SK-N-SH (cell line): ENCODE results near the gene TLE1. TPM values are rescaled to one million over a fixed set of nuclear protein-coding genes. Genes with fewer than 3 reads are reported as not detected.

ENCODE experiments used
- CTCF ChIA-PET: fragments of 300-600, 350-600 bp; formaldehyde crosslinking; extraction: SDS; loops from one replicate; lab custom pipeline; 2021; lab: Yijun Ruan, JAX
- POLR2A ChIA-PET: fragments of 350-600 bp; sonication (Branson Sonifier 250); formaldehyde crosslinking; extraction: SDS; loops from one replicate; lab custom pipeline; 2020; ENCODE audit warnings: antibody characterized with exemption, inconsistent platforms; lab: Yijun Ruan, JAX
- DNase-seq: peaks from one replicate; pipeline ENCODE4 v3.0.0; 2012
- H2AFZ ChIP-seq: fragments of 200-600 bp; sonication (generic); 2 replicates; pipeline ENCODE4 v1.8.1; 2016; ENCODE audit warnings: antibody characterized with exemption, mild to moderate bottlenecking, low read depth
- H3F3A ChIP-seq: fragments of 200-600 bp; sonication (generic); replicated peaks from 2 replicates; pipeline ENCODE3; 2016; ENCODE audit warnings: antibody characterized with exemption, mild to moderate bottlenecking; ENCODE audit not compliant: insufficient read depth
- H3K27ac ChIP-seq, 2 experiments: fragments of 200-500 bp in 1 of 2; fragments of 200-600 bp in 1 of 2; sonication (Bioruptor generic) in 1 of 2; sonication (generic), shearing (Covaris generic) in 1 of 2; 2 replicates each; pipeline versions ENCODE4 v1.5.1 to v1.6.1; 2014 to 2016; ENCODE audit warnings: low read depth in 2 of 2, inconsistent platforms in 1 of 2, low read length in 1 of 2, mild to moderate bottlenecking in 1 of 2, mixed read lengths in 1 of 2
- H3K27me3 ChIP-seq: fragments of 200-600 bp; sonication (generic), shearing (Covaris generic); 2 replicates; pipeline ENCODE4 v1.6.1; 2016; ENCODE audit warnings: mixed run types; ENCODE audit not compliant: insufficient read depth
- H3K36me3 ChIP-seq, 2 experiments: fragments of 200-500 bp in 1 of 2; fragments of 200-600 bp in 1 of 2; sonication (Bioruptor generic) in 1 of 2; sonication (generic) in 1 of 2; replicated peaks in 1 of 2; 2 replicates each; pipeline versions ENCODE3 to v1.5.1; 2014 to 2016; ENCODE audit warnings: low read length in 1 of 2, mild to moderate bottlenecking in 1 of 2; ENCODE audit not compliant: insufficient read depth in 2 of 2, control insufficient read depth in 1 of 2
- H3K4me1 ChIP-seq, 2 experiments: fragments of 200-500 bp in 1 of 2; fragments of 200-600 bp in 1 of 2; sonication (Bioruptor generic) in 1 of 2; sonication (generic), shearing (Covaris generic) in 1 of 2; 2 replicates each; pipeline versions ENCODE4 v1.5.1 to v1.6.1; 2014 to 2016; ENCODE audit warnings: low read depth in 1 of 2, low read length in 1 of 2, mixed run types in 1 of 2; ENCODE audit not compliant: insufficient read depth in 2 of 2, control insufficient read depth in 1 of 2
- H3K4me2 ChIP-seq: fragments of 200-600 bp; sonication (generic), shearing (Covaris generic); 2 replicates; pipeline ENCODE4 v1.6.1; 2017; ENCODE audit warnings: mixed run types
- H3K4me3 ChIP-seq, 2 experiments: fragments of 200-500 bp in 1 of 2; fragments of 200-600 bp in 1 of 2; sonication (Bioruptor generic) in 1 of 2; sonication (generic), shearing (Covaris generic) in 1 of 2; 2 replicates each; pipeline versions ENCODE4 v1.5.1 to v1.8.1; 2014 to 2016; ENCODE audit warnings: low read depth in 2 of 2, inconsistent platforms in 1 of 2, low read length in 1 of 2, mild to moderate bottlenecking in 1 of 2, mixed read lengths in 1 of 2, moderate library complexity in 1 of 2
- H3K79me2 ChIP-seq: fragments of 200-600 bp; sonication (generic); 2 replicates; pipeline ENCODE4 v1.8.1; 2017; ENCODE audit warnings: mild to moderate bottlenecking; ENCODE audit not compliant: insufficient read depth
- H3K9ac ChIP-seq: fragments of 200-600 bp; sonication (generic); 2 replicates; pipeline ENCODE4 v1.6.1; 2017; ENCODE audit warnings: mixed run types
- H3K9me2 ChIP-seq: fragments of 200-600 bp; sonication (generic); 2 replicates; pipeline ENCODE4 v1.6.1; 2017; ENCODE audit warnings: mixed run types
- H3K9me3 ChIP-seq: fragments of 200-600 bp; sonication (generic); 2 replicates; pipeline ENCODE4 v1.6.1; 2017; ENCODE audit warnings: mixed run types, mild to moderate bottlenecking, moderate library complexity
- H4K20me1 ChIP-seq: fragments of 200-600 bp; sonication (generic); 2 replicates; pipeline ENCODE4 v1.6.1; 2017; ENCODE audit warnings: mild to moderate bottlenecking, mixed run types; ENCODE audit not compliant: insufficient read depth
- CHD2 ChIP-seq: fragments of 150-350 bp; IDR thresholded peaks from 2 replicates; pipeline ENCODE4 v1.6.1; 2018; ENCODE audit warnings: low read length; ENCODE audit not compliant: partially characterized antibody
- ELF1 ChIP-seq: IDR thresholded peaks from 2 replicates; pipeline ENCODE4 v1.4.0; 2012
- EP300 ChIP-seq, 2 experiments: IDR thresholded peaks; 2 replicates each; pipeline versions ENCODE4 v1.4.0 to v1.6.1; 2012; ENCODE audit warnings: borderline replicate concordance in 1 of 2, low read depth in 1 of 2, low read length in 1 of 2
- EZH2phosphoT487 ChIP-seq: fragments of 200-600 bp; sonication (generic); IDR thresholded peaks from 2 replicates; pipeline ENCODE4 v1.6.1; 2017; ENCODE audit warnings: low read depth, mixed run types, mild to moderate bottlenecking, antibody characterized with exemption, moderate library complexity, borderline replicate concordance
- FOSL2 ChIP-seq: IDR thresholded peaks from 2 replicates; pipeline ENCODE4 v1.4.0; 2012; ENCODE audit warnings: low read depth, mild to moderate bottlenecking, moderate library complexity, borderline replicate concordance
- FOXM1 ChIP-seq: IDR thresholded peaks from 2 replicates; pipeline ENCODE4 v1.4.0; 2012; ENCODE audit warnings: low read depth, mild to moderate bottlenecking
- GABPA ChIP-seq: IDR thresholded peaks from 2 replicates; pipeline ENCODE4 v1.4.0; 2012; ENCODE audit warnings: low read depth, mild to moderate bottlenecking
- GATA2 ChIP-seq: sonication (generic); formaldehyde crosslinking; IDR thresholded peaks from 2 replicates; pipeline ENCODE4 v1.5.0; 2020; ENCODE audit warnings: mild to moderate bottlenecking, missing genetic modification reagents
- JUND ChIP-seq: IDR thresholded peaks from 2 replicates; pipeline ENCODE4 v1.4.0; 2012
- MAX ChIP-seq: IDR thresholded peaks from 2 replicates; pipeline ENCODE4 v1.4.0; 2012; ENCODE audit warnings: low read depth
- MEF2A ChIP-seq: IDR thresholded peaks from 2 replicates; pipeline ENCODE4 v1.4.0; 2012; ENCODE audit warnings: low read depth, borderline replicate concordance
- MXI1 ChIP-seq: IDR thresholded peaks from 2 replicates; pipeline ENCODE4 v1.6.1; 2012; ENCODE audit warnings: mild to moderate bottlenecking, low read depth, low read length, improper control_type of control experiment
- NFIC ChIP-seq: IDR thresholded peaks from 2 replicates; pipeline ENCODE4 v1.4.0; 2012; ENCODE audit warnings: borderline replicate concordance
- NRF1 ChIP-seq: IDR thresholded peaks from 2 replicates; pipeline ENCODE4 v1.6.1; 2012; ENCODE audit warnings: low read depth, mild to moderate bottlenecking, low read length
- PBX3 ChIP-seq: IDR thresholded peaks from 2 replicates; pipeline ENCODE4; 2012
- POLR2AphosphoS5 ChIP-seq: IDR thresholded peaks from 2 replicates; pipeline ENCODE4 v1.6.1; 2012; ENCODE audit warnings: low read depth, low read length
- RAD21 ChIP-seq: IDR thresholded peaks from 2 replicates; pipeline ENCODE4 v1.6.1; 2012; ENCODE audit warnings: mild to moderate bottlenecking, low read length
- REST ChIP-seq: IDR thresholded peaks from 2 replicates; pipeline ENCODE4 v1.6.1; 2012; ENCODE audit warnings: mild to moderate bottlenecking, low read depth, low read length, moderate library complexity
- RFX5 ChIP-seq: IDR thresholded peaks from 2 replicates; pipeline ENCODE4 v1.6.1; 2012; ENCODE audit warnings: mild to moderate bottlenecking, improper control_type of control experiment, low read length
- TAF1 ChIP-seq: IDR thresholded peaks from 2 replicates; pipeline ENCODE4 v1.6.1; 2012; ENCODE audit warnings: low read depth, mild to moderate bottlenecking, low read length, moderate library complexity, borderline replicate concordance
- TCF12 ChIP-seq: IDR thresholded peaks from 2 replicates; pipeline ENCODE4 v1.4.0; 2012
- TEAD4 ChIP-seq: IDR thresholded peaks from 2 replicates; pipeline ENCODE4 v1.4.0; 2012; ENCODE audit warnings: mild to moderate bottlenecking, borderline replicate concordance; ENCODE audit not compliant: insufficient read depth
- YY1 ChIP-seq: IDR thresholded peaks from 2 replicates; pipeline ENCODE4 v1.4.0; 2012; ENCODE audit warnings: low read depth, mild to moderate bottlenecking
- WGBS: methylation state at CpG from one replicate; pipeline ENCODE4 v1.1.6; 2017; ENCODE audit warnings: low lambda C conversion rate; 5-methylcytosine and 5-hydroxymethylcytosine counted together
- polyA plus RNA-seq, 3 experiments: library from polyadenylated mRNA; depleted of rRNA; stranded (reverse); fragments of >200 nt; gene quantifications; 2 replicates each; pipeline ENCODE4 v1.2.3, GENCODE V29; 2012
- TF ChIP-seq, protein P1 (sequence below): fragments of 200-600 bp; sonication (generic); IDR thresholded peaks from 2 replicates; pipeline ENCODE4 v1.6.1; 2017; ENCODE audit warnings: antibody characterized with exemption, mild to moderate bottlenecking, moderate library complexity
- TF ChIP-seq, protein P2 (sequence below): fragments of 150-350 bp; IDR thresholded peaks from 2 replicates; pipeline ENCODE4 v1.6.1; 2016; ENCODE audit warnings: mild to moderate bottlenecking, low read depth, low read length
- TF ChIP-seq, protein P3 (sequence below): IDR thresholded peaks from 2 replicates; pipeline ENCODE4 v1.4.0; 2012; ENCODE audit warnings: low read depth, borderline replicate concordance

Gene TLE1
- polyA plus RNA-seq, 1 of the 3 experiments (the other 2 are of a cell fraction): 33.0 TPM

DNA sequence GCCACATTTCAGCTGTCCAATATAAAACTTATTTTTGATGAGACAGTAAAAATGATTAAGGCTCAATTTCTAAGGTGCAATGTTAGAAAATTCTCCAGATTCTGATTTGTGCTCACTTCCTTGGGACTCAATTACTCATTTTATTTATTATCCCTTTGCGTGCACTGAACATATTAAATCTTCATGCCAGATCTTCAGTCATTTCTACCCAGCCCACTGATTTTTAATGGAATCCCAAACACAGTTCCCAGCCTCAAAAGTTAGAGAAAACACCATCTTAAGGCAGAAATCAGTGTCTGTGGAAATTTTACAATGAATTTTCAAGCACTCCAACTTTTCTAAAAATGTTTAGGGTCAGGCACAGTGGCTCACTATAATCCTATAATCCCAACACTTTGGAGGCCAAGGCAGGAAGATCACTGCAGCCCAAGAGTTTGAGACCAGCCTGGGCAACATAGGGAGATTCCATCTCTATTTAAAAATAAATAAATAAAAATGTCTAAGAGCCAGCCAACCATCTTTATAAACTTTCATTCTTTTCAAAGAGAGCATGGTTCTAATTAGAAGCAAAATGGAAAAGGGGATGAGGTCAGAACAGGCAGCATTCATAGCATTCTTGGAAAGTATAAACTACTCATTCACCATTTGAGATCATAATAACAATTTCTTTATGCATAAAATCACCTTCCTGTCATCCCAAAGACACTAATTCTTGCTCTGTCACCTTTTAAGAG lies 53.7 kb downstream of the TLE1 start:
- H3F3A ChIP-seq: peaks cover 17% of the 10 kb centered on the region
- H3K4me3 ChIP-seq: no peak overlapping the region
- POLR2A ChIA-PET: no interaction called here
- H3K36me3 ChIP-seq: peaks cover 0 to 2% of the 10 kb centered on the region in 2 experiments
- H2AFZ ChIP-seq: peak overlapping the region; percentile 68; the same call in 1 of the 2 replicates
- H3K9me3 ChIP-seq: no peaks in the 10 kb centered on the region
- CTCF ChIA-PET: no interaction called here
- no peak for DNase-seq
- H3K9me2 ChIP-seq: no peaks in the 10 kb centered on the region
- H3K27ac ChIP-seq: peak overlapping the region; percentile 41 to 68; a peak in 3 of 4 replicates
- H3K79me2 ChIP-seq: peaks cover 4% of the 10 kb centered on the region; the same call in 1 of the 2 replicates
- H3K9ac ChIP-seq: no peak overlapping the region
- H3K4me1 ChIP-seq: peaks cover 2 to 14% of the 10 kb centered on the region in 2 experiments; a peak in 2 of 4 replicates
- H3K27me3 ChIP-seq: no peaks in the 10 kb centered on the region
- H3K4me2 ChIP-seq: peak overlapping the region; percentile 50; the same call in 1 of the 2 replicates
- WGBS: 76% methylated on average over 1 of the region's 1 CpG
- no peaks in the 10 kb centered on the region for H4K20me1 ChIP-seq
- TF ChIP-seq GATA2 (CRISPR knock-in tag) (no peak), CHD2 (no peak), MXI1 (no peak), GABPA (no peak), RAD21 (no peak), PBX3 (peak; percentile 51), EP300 (IDR thresholded peaks at IDR 0.05; ENCODE audit: borderline replicate concordance in 1 of 2, low read depth in 1 of 2, low read length in 1 of 2) (peak in 1 of 2 experiments; percentile 63; a peak in 1 of 4 replicates), NFIC (peak; percentile 54), FOSL2 (peak; percentile 66), POLR2AphosphoS5 (peak; percentile 21; the same call in 1 of the 2 replicates), NRF1 (no peak), JUND (peak; percentile 49), MEF2A (no peak), MAX (no peak), FOXM1 (no peak), REST (no peak), TEAD4 (peak; percentile 82; the same call in 1 of the 2 replicates), ELF1 (no peak), EZH2phosphoT487 (no peak), RFX5 (no peak), TAF1 (no peak), TCF12 (peak; percentile 93), YY1 (no peak)
- TF ChIP-seq, protein P1, sequence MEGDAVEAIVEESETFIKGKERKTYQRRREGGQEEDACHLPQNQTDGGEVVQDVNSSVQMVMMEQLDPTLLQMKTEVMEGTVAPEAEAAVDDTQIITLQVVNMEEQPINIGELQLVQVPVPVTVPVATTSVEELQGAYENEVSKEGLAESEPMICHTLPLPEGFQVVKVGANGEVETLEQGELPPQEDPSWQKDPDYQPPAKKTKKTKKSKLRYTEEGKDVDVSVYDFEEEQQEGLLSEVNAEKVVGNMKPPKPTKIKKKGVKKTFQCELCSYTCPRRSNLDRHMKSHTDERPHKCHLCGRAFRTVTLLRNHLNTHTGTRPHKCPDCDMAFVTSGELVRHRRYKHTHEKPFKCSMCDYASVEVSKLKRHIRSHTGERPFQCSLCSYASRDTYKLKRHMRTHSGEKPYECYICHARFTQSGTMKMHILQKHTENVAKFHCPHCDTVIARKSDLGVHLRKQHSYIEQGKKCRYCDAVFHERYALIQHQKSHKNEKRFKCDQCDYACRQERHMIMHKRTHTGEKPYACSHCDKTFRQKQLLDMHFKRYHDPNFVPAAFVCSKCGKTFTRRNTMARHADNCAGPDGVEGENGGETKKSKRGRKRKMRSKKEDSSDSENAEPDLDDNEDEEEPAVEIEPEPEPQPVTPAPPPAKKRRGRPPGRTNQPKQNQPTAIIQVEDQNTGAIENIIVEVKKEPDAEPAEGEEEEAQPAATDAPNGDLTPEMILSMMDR: no peak
- TF ChIP-seq, protein P2, sequence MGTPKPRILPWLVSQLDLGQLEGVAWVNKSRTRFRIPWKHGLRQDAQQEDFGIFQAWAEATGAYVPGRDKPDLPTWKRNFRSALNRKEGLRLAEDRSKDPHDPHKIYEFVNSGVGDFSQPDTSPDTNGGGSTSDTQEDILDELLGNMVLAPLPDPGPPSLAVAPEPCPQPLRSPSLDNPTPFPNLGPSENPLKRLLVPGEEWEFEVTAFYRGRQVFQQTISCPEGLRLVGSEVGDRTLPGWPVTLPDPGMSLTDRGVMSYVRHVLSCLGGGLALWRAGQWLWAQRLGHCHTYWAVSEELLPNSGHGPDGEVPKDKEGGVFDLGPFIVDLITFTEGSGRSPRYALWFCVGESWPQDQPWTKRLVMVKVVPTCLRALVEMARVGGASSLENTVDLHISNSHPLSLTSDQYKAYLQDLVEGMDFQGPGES: no peak
- TF ChIP-seq, protein P3, sequence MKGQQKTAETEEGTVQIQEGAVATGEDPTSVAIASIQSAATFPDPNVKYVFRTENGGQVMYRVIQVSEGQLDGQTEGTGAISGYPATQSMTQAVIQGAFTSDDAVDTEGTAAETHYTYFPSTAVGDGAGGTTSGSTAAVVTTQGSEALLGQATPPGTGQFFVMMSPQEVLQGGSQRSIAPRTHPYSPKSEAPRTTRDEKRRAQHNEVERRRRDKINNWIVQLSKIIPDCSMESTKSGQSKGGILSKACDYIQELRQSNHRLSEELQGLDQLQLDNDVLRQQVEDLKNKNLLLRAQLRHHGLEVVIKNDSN: no peak
